Common myeloid progenitor, CD34-positive (primary cell): ENCODE measurements around the gene RAB5B.

Experiments used
- CTCF ChIA-PET: fragments of 350-600 bp; sonication (Branson Sonifier 250); formaldehyde crosslinking; loops from one replicate; lab custom pipeline; 2021; ENCODE audit warnings: antibody characterized with exemption; lab: Charles Lee
- POLR2A ChIA-PET: fragments of 350-600 bp; sonication (Branson Sonifier 250); formaldehyde crosslinking; loops from one replicate; lab custom pipeline; 2021; ENCODE audit warnings: antibody characterized with exemption; lab: Charles Lee
- DNase-seq, 3 donors: peaks; one replicate each; pipeline versions ENCODE4 v3.0.0 to v3.0.0-alpha.2; 2013
- H3K27ac ChIP-seq, 2 experiments: 1 replicate in 1 of 2; 2 replicates in 1 of 2; pipeline ENCODE4 v1.7.0; 2013; ENCODE audit warnings: inconsistent platforms in 2 of 2, low read length in 2 of 2, mild to moderate bottlenecking in 2 of 2, low read depth in 1 of 2, moderate library complexity in 1 of 2; ENCODE audit not compliant: severe bottlenecking in 2 of 2, insufficient read depth in 1 of 2, poor library complexity in 1 of 2
- H3K27me3 ChIP-seq, 5 experiments: replicated peaks in 2 of 5; 1 replicate in 3 of 5; 2 replicates in 2 of 5; pipeline versions ENCODE4 v1.6.1 to v1.7.0; 2013; ENCODE audit warnings: low read length in 4 of 5, mild to moderate bottlenecking in 2 of 5, moderate library complexity in 2 of 5, inconsistent platforms in 1 of 5; ENCODE audit not compliant: insufficient read depth in 5 of 5, control insufficient read depth in 4 of 5
- H3K36me3 ChIP-seq, 4 experiments: 1 replicate in 2 of 4; 2 replicates in 2 of 4; pipeline versions ENCODE4 v1.6.1 to v1.7.0; 2013; ENCODE audit warnings: low read length in 3 of 4, control low read depth in 1 of 4, mild to moderate bottlenecking in 1 of 4; ENCODE audit not compliant: control insufficient read depth in 4 of 4, insufficient read depth in 4 of 4
- H3K4me1 ChIP-seq, 4 experiments: 1 replicate in 3 of 4; 2 replicates in 1 of 4; pipeline versions ENCODE4 v1.6.1 to v1.7.1; 2013; ENCODE audit warnings: low read length in 3 of 4, mild to moderate bottlenecking in 3 of 4, control low read depth in 1 of 4, inconsistent platforms in 1 of 4, moderate library complexity in 1 of 4; ENCODE audit not compliant: control insufficient read depth in 4 of 4, insufficient read depth in 4 of 4; ENCODE audit errors: control extremely low read depth in 1 of 4
- H3K4me3 ChIP-seq, 7 experiments: 1 replicate in 4 of 7; 2 replicates in 3 of 7; pipeline versions ENCODE4 v1.5.1 to v1.7.0; 2013; ENCODE audit warnings: mild to moderate bottlenecking in 7 of 7, low read length in 6 of 7, moderate library complexity in 6 of 7, inconsistent platforms in 2 of 7, low read depth in 2 of 7, control low read depth in 1 of 7; ENCODE audit not compliant: insufficient read depth in 4 of 7, control insufficient read depth in 1 of 7; ENCODE audit errors: extremely low read depth in 1 of 7
- H3K9me3 ChIP-seq, 5 experiments: 1 replicate in 4 of 5; 2 replicates in 1 of 5; pipeline versions ENCODE4 v1.6.1 to v1.7.1; 2013; ENCODE audit warnings: low read length in 4 of 5, mild to moderate bottlenecking in 2 of 5, inconsistent platforms in 1 of 5, low read depth in 1 of 5, moderate library complexity in 1 of 5; ENCODE audit not compliant: control insufficient read depth in 4 of 5, insufficient read depth in 2 of 5; ENCODE audit errors: control extremely low read depth in 1 of 5
- WGBS: methylation state at CpG from one replicate; pipeline ENCODE4 v1.1.5; 2013; ENCODE audit not compliant: insufficient coverage; 5-methylcytosine and 5-hydroxymethylcytosine counted together

RAB5B gene

GRCh38 chr12:55991110-55991509, 17.2 kb downstream of the RAB5B start:
- no peaks in the 10 kb centered on the region for H3K9me3 ChIP-seq
- ChIA-PET CTCF (interaction anchor here (0.6 to 16.0 kb wide), 7 partner anchors 8 to 255 kb away, joined by 3 to 290 read pairs (median 6); partner anchors contain the start of genes IKZF4 and RAB5B), POLR2A (interaction anchor here (0.6 kb wide), 1 partner anchor 46 kb away, joined by 3 read pairs; no protein-coding TSS in a partner anchor)
- H3K27ac ChIP-seq = no peak overlapping the region
- H3K4me3 ChIP-seq = no peak overlapping the region
- peaks cover 24 to 71% (median 49%) of the 10 kb centered on the region in 4 experiments for H3K36me3 ChIP-seq
- WGBS = 100% methylated on average over 3 of the region's 3 CpGs
- H3K4me1 ChIP-seq = no peaks in the 10 kb centered on the region
- DNase-seq = no peak
- H3K27me3 ChIP-seq = no peaks in the 10 kb centered on the region

- Histone ChIP-seq H3K4me3 (no peak overlapping the region), H3K27ac (no peak overlapping the region), H3K9me3 (no peaks in the 10 kb centered on the region), H3K4me1 (peaks cover 0 to 20% (median 16%) of the 10 kb centered on the region in 4 experiments), H3K27me3 (no peaks in the 10 kb centered on the region), H3K36me3 (peaks cover 24 to 59% (median 45%) of the 10 kb centered on the region in 4 experiments)
- DNase-seq = no peak
- CTCF ChIA-PET = interaction anchor here (1.1 to 16.0 kb wide), 4 partner anchors 11 to 54 kb away, joined by 3 to 290 read pairs (median 67); partner anchors contain the start of gene IKZF4
- 100% methylated on average over 2 of the region's 4 CpGs for WGBS
- POLR2A ChIA-PET = no interaction called here
Observed at GRCh38 chr12:55993230-55993853, 19.5 kb downstream of the RAB5B start.

- Histone ChIP-seq H3K4me3 (no peak overlapping the region), H3K27me3 (no peaks in the 10 kb centered on the region), H3K36me3 (peaks cover 21 to 44% (median 37%) of the 10 kb centered on the region in 4 experiments), H3K9me3 (no peaks in the 10 kb centered on the region), H3K27ac (no peak overlapping the region), H3K4me1 (peaks cover 0 to 20% (median 17%) of the 10 kb centered on the region in 4 experiments)
- no peak for DNase-seq
- POLR2A ChIA-PET = interaction anchor here (0.6 to 1.3 kb wide), 3 partner anchors 22 to 178 kb away, joined by 3 to 4 read pairs (median 3); partner anchors contain the start of gene RAB5B
- WGBS = 100% methylated on average over 6 of the region's 8 CpGs
- CTCF ChIA-PET = interaction anchor here (0.7 to 16.0 kb wide), 15 partner anchors 11 to 258 kb away, joined by 3 to 290 read pairs (median 9); partner anchors contain the start of genes IKZF4 and RAB5B
Observed at GRCh38 chr12:55995366-55995765, 21.5 kb downstream of the RAB5B start.

GRCh38 chr12:55996201-55996714, 22.4 kb downstream of the RAB5B start:
- WGBS = 44% methylated on average over 11 of the region's 14 CpGs
- Histone ChIP-seq H3K27ac (peak overlapping the region in 1 of 2 experiments; percentile 83), H3K27me3 (no peaks in the 10 kb centered on the region), H3K4me1 (peaks cover 0 to 20% (median 17%) of the 10 kb centered on the region in 4 experiments), H3K36me3 (peaks cover 15 to 35% (median 30%) of the 10 kb centered on the region in 4 experiments), H3K9me3 (no peaks in the 10 kb centered on the region), H3K4me3 (peak overlapping the region in 6 of 7 experiments; percentile 79 to 95 (median 86))
- ChIA-PET POLR2A (interaction anchor here (0.9 to 1.3 kb wide), 4 partner anchors 23 to 44 kb away, joined by 3 read pairs; partner anchors contain the start of gene RAB5B), CTCF (interaction anchor here (0.6 to 16.0 kb wide), 16 partner anchors 10 to 259 kb away, joined by 3 to 290 read pairs (median 9); partner anchors contain the start of genes IKZF4 and RAB5B)
- DNase-seq = peak; percentile 77 to 88 (median 86)

GRCh38 chr12:55996715-55997534, 23.0 kb downstream of the RAB5B start, which contains the start of gene SUOX:
Gene SUOX (plus strand): TSS chr12:55997276. CDS start chr12:56002222, 4,946 bp downstream.
- peaks cover 0 to 20% (median 17%) of the 10 kb centered on the region in 4 experiments for H3K4me1 ChIP-seq
- 1% methylated on average over 17 of the region's 27 CpGs for WGBS
- no peaks in the 10 kb centered on the region for H3K27me3 ChIP-seq
- H3K27ac ChIP-seq = peak within 1 kb of the TSS; percentile 59 to 83
- H3K4me3 ChIP-seq = peak within 1 kb of the TSS; percentile 79 to 95 (median 85)
- peaks cover 15 to 31% (median 28%) of the 10 kb centered on the region in 4 experiments for H3K36me3 ChIP-seq
- peak; percentile 72 to 89 (median 86) for DNase-seq
- POLR2A ChIA-PET = interaction anchor here (0.9 to 1.2 kb wide), 2 partner anchors 30 to 44 kb away, joined by 3 read pairs; no protein-coding TSS in a partner anchor
- no peaks in the 10 kb centered on the region for H3K9me3 ChIP-seq
- CTCF ChIA-PET = interaction anchor here (0.8 to 16.0 kb wide), 17 partner anchors 9 to 57 kb away, joined by 3 to 290 read pairs (median 9); partner anchors contain the start of genes IKZF4 and RAB5B

- H3K4me3 ChIP-seq = peak overlapping the region; percentile 79 to 95 (median 85)
- POLR2A ChIA-PET = no interaction called here
- 0% methylated on average over 4 of the region's 5 CpGs for WGBS
- CTCF ChIA-PET = interaction anchor here (0.8 to 16.0 kb wide), 12 partner anchors 9 to 58 kb away, joined by 3 to 290 read pairs (median 10); partner anchors contain the start of gene IKZF4
- peak overlapping the region; percentile 59 to 83 for H3K27ac ChIP-seq
- no peak for DNase-seq
- H3K9me3 ChIP-seq = no peaks in the 10 kb centered on the region
- no peaks in the 10 kb centered on the region for H3K27me3 ChIP-seq
- H3K36me3 ChIP-seq = peaks cover 13 to 31% (median 26%) of the 10 kb centered on the region in 4 experiments
- peaks cover 0 to 20% (median 17%) of the 10 kb centered on the region in 4 experiments for H3K4me1 ChIP-seq
Observed at GRCh38 chr12:55997535-55997859, 23.6 kb downstream of the RAB5B start.
